ENCODE results near the gene FGF18.
A peak's percentile ranks its signal among the peaks of the same experiment; 100 is the strongest.

FGF18 gene

GRCh38 chr5:171436804-171437285, 17.4 kb downstream of the FGF18 start:
- no peaks in the 10 kb centered on the region for H3K36me3 Mint-ChIP-seq
- no peaks in the 10 kb centered on the region for H3K27me3 Mint-ChIP-seq
- H3K9me3 Mint-ChIP-seq (ENCODE audit: low read depth): no peaks in the 10 kb centered on the region
- H3K4me1 Mint-ChIP-seq (ENCODE audit: low read depth): no peaks in the 10 kb centered on the region
- no peak overlapping the region for H3K4me3 Mint-ChIP-seq
- no peak overlapping the region for H3K27ac Mint-ChIP-seq

GRCh38 chr5:171437286-171437821, 17.9 kb downstream of the FGF18 start:
- Mint-ChIP-seq H3K9me3 (ENCODE audit: low read depth) (no peaks in the 10 kb centered on the region), H3K4me1 (ENCODE audit: low read depth) (no peaks in the 10 kb centered on the region), H3K27ac (no peak overlapping the region), H3K36me3 (no peaks in the 10 kb centered on the region), H3K4me3 (no peak overlapping the region), H3K27me3 (no peaks in the 10 kb centered on the region)

- Mint-ChIP-seq H3K9me3 (ENCODE audit: low read depth) (no peaks in the 10 kb centered on the region), H3K27me3 (no peaks in the 10 kb centered on the region), H3K36me3 (no peaks in the 10 kb centered on the region), H3K27ac (no peak overlapping the region), H3K4me1 (ENCODE audit: low read depth) (no peaks in the 10 kb centered on the region), H3K4me3 (no peak overlapping the region)
Observed at GRCh38 chr5:171438738-171439137, 19.3 kb downstream of the FGF18 start.

- H3K27ac Mint-ChIP-seq: no peak overlapping the region
- no peak overlapping the region for H3K4me3 Mint-ChIP-seq
- no peaks in the 10 kb centered on the region for H3K36me3 Mint-ChIP-seq
- no peaks in the 10 kb centered on the region for H3K4me1 Mint-ChIP-seq (ENCODE audit: low read depth)
- no peaks in the 10 kb centered on the region for H3K27me3 Mint-ChIP-seq
- H3K9me3 Mint-ChIP-seq (ENCODE audit: low read depth): no peaks in the 10 kb centered on the region
Observed at GRCh38 chr5:171441246-171441791, 21.9 kb downstream of the FGF18 start.

- no peaks in the 10 kb centered on the region for H3K36me3 Mint-ChIP-seq
- H3K27me3 Mint-ChIP-seq: no peaks in the 10 kb centered on the region
- H3K4me1 Mint-ChIP-seq (ENCODE audit: low read depth): no peaks in the 10 kb centered on the region
- H3K27ac Mint-ChIP-seq: no peak overlapping the region
- no peaks in the 10 kb centered on the region for H3K9me3 Mint-ChIP-seq (ENCODE audit: low read depth)
- no peak overlapping the region for H3K4me3 Mint-ChIP-seq
Observed at GRCh38 chr5:171442287-171443042, 23.0 kb downstream of the FGF18 start.

GRCh38 chr5:171444582-171444981, 25.1 kb downstream of the FGF18 start:
- Mint-ChIP-seq H3K9me3 (ENCODE audit: low read depth) (no peaks in the 10 kb centered on the region), H3K4me3 (no peak overlapping the region), H3K4me1 (ENCODE audit: low read depth) (no peaks in the 10 kb centered on the region), H3K27me3 (peaks cover 8% of the 10 kb centered on the region), H3K27ac (no peak overlapping the region), H3K36me3 (no peaks in the 10 kb centered on the region)

- Mint-ChIP-seq H3K36me3 (no peaks in the 10 kb centered on the region), H3K9me3 (ENCODE audit: low read depth) (no peaks in the 10 kb centered on the region), H3K27me3 (peaks cover 14% of the 10 kb centered on the region), H3K4me1 (ENCODE audit: low read depth) (no peaks in the 10 kb centered on the region), H3K4me3 (no peak overlapping the region), H3K27ac (no peak overlapping the region)
Observed at GRCh38 chr5:171445644-171446516, 26.4 kb downstream of the FGF18 start.

GRCh38 chr5:171447226-171447625, 27.8 kb downstream of the FGF18 start:
- Mint-ChIP-seq H3K27me3 (peaks cover 17% of the 10 kb centered on the region), H3K4me3 (no peak overlapping the region), H3K36me3 (no peaks in the 10 kb centered on the region), H3K27ac (no peak overlapping the region), H3K9me3 (ENCODE audit: low read depth) (no peaks in the 10 kb centered on the region), H3K4me1 (ENCODE audit: low read depth) (peaks cover 6% of the 10 kb centered on the region)

GRCh38 chr5:171449426-171449825, 30.0 kb downstream of the FGF18 start:
- Mint-ChIP-seq H3K27me3 (peaks cover 26% of the 10 kb centered on the region), H3K27ac (no peak overlapping the region), H3K9me3 (ENCODE audit: low read depth) (no peaks in the 10 kb centered on the region), H3K4me1 (ENCODE audit: low read depth) (peaks cover 6% of the 10 kb centered on the region), H3K4me3 (no peak overlapping the region), H3K36me3 (peaks cover 5% of the 10 kb centered on the region)

GRCh38 chr5:171450423-171451331, 31.2 kb downstream of the FGF18 start:
- peak overlapping the region; percentile 73 for H3K4me3 Mint-ChIP-seq
- H3K4me1 Mint-ChIP-seq (ENCODE audit: low read depth): peaks cover 6% of the 10 kb centered on the region
- H3K27ac Mint-ChIP-seq: no peak overlapping the region
- H3K36me3 Mint-ChIP-seq: peaks cover 5% of the 10 kb centered on the region
- no peaks in the 10 kb centered on the region for H3K9me3 Mint-ChIP-seq (ENCODE audit: low read depth)
- H3K27me3 Mint-ChIP-seq: peaks cover 26% of the 10 kb centered on the region

GRCh38 chr5:171451421-171451820, 32.0 kb downstream of the FGF18 start:
- Mint-ChIP-seq H3K27me3 (peaks cover 26% of the 10 kb centered on the region), H3K4me1 (ENCODE audit: low read depth) (peaks cover 6% of the 10 kb centered on the region), H3K9me3 (ENCODE audit: low read depth) (no peaks in the 10 kb centered on the region), H3K4me3 (peak overlapping the region; percentile 73), H3K36me3 (peaks cover 5% of the 10 kb centered on the region), H3K27ac (no peak overlapping the region)

GRCh38 chr5:171453056-171453725, 33.7 kb downstream of the FGF18 start:
- Mint-ChIP-seq H3K4me1 (ENCODE audit: low read depth) (peaks cover 6% of the 10 kb centered on the region), H3K27me3 (peaks cover 26% of the 10 kb centered on the region), H3K36me3 (peaks cover 5% of the 10 kb centered on the region), H3K9me3 (ENCODE audit: low read depth) (no peaks in the 10 kb centered on the region), H3K27ac (no peak overlapping the region), H3K4me3 (no peak overlapping the region)

- Mint-ChIP-seq H3K27me3 (peaks cover 20% of the 10 kb centered on the region), H3K4me3 (no peak overlapping the region), H3K27ac (no peak overlapping the region), H3K9me3 (ENCODE audit: low read depth) (no peaks in the 10 kb centered on the region), H3K4me1 (ENCODE audit: low read depth) (peaks cover 6% of the 10 kb centered on the region), H3K36me3 (peaks cover 5% of the 10 kb centered on the region)
Observed at GRCh38 chr5:171453988-171454387, 34.5 kb downstream of the FGF18 start.

- Mint-ChIP-seq H3K9me3 (ENCODE audit: low read depth) (no peaks in the 10 kb centered on the region), H3K4me1 (ENCODE audit: low read depth) (peaks cover 6% of the 10 kb centered on the region), H3K36me3 (peaks cover 5% of the 10 kb centered on the region), H3K27ac (no peak overlapping the region), H3K4me3 (no peak overlapping the region), H3K27me3 (peaks cover 18% of the 10 kb centered on the region)
Observed at GRCh38 chr5:171454549-171454948, 35.1 kb downstream of the FGF18 start.

Measured in activated naive CD8-positive, alpha-beta T cell (primary cell).